Stimulated activated CD8-positive, alpha-beta memory T cell treated with anti-CD3 and anti-CD28 coated beads, Interleukin-2, amount 100 ng/mL, for 48 hours (primary cell): ENCODE data around the gene COL19A1.
"Not testable (repeated sequence)": the region's sequence is repeated elsewhere in the genome, so short reads cannot be mapped to it uniquely, and the experiment has no call there.

ENCODE experiments used
- DNase-seq, 2 donors: peaks; one replicate each; pipeline ENCODE4 v3.0.0-alpha.2; 2020; ENCODE audit warnings: low read depth in 2 of 2

The COL19A1 gene

DNA sequence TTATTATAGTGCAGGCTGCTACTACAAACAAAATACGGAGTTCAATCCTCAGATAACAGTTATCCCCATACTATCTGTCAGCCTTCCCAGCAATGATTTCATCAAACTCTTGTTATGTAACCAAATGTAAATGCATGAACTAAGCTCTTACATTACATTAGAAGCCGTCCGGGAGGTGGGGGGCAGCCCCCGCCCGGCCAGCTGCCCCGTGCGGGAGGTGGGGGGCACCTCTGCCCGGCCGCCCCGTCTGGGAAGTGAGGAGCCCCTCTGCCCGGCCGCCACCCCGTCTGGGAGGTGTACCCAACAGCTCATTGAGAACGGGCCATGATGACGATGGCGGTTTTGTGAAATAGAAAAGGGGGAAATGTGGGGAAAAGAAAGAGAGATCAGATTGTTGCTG, 99.6 kb downstream of the COL19A1 start:
- DNase-seq: not testable (repeated sequence)

DNA sequence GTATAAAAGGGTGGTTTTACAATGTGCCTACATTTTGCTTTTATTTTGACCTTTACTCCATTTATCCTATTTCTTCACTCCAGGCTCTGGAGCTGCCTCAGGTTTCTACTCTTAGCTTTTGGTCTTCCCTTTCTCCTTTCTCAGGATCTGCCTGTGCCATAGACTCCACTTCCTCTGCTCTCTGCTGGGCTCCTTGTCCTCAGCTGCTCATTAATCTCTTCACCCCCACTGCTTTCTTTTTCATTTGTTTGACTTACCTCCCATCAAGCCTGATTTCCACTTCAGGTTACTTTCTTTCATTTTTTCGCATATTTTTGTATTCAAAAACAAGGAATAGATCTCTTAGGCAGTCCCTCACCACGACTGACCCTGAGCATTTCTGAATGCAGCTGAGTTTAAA, 106.8 kb downstream of the COL19A1 start:
- no peak for DNase-seq

DNA sequence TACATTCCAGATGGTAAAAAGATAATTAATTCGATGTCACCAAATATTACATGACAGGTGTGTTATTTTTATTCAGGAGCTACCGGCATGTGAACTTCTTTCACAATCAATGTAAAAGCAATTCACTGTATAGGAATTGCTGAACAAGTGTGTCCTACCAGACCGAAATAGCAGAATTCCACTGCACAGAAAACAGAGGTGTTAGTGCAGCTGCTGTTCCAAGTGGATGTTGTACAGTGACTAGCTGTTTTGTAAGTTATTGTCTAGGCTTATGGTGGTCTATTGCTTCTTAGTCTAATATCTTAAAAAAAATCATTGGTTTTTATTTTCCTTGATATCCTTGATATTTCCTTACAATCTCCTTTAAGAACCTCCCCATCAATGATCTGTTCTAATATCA, 107.4 kb downstream of the COL19A1 start:
- DNase-seq: no peak

DNA sequence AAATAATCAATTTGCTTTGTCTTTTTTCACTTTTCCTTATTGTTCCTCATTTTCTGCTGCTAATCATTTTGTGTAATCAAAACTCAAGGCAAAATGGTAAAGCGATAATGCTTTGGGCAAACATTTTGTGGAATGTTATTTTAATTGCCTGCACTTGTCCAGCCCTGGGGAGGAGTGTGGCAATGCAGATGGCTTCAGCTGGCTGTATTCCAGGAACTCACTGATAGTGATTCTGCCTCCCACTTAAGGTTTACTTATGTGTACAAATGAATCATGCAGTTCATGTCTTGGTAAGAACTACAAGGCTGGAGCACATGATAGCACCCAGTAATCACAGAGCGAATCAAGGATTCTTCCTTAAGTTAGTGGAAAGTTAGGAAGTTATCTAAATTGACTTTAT, 107.8 kb downstream of the COL19A1 start:
- DNase-seq: no peak

- no peak for DNase-seq
Measured at GRCh38 chr6:69976591-69977090, 110.3 kb downstream of the COL19A1 start.

GRCh38 chr6:69980624-69981023, 114.3 kb downstream of the COL19A1 start:
- DNase-seq: no peak

- DNase-seq: no peak
Measured at GRCh38 chr6:69984506-69984905, 118.2 kb downstream of the COL19A1 start.

- DNase-seq: no peak
Measured at GRCh38 chr6:69985180-69985579, 118.8 kb downstream of the COL19A1 start.

DNA sequence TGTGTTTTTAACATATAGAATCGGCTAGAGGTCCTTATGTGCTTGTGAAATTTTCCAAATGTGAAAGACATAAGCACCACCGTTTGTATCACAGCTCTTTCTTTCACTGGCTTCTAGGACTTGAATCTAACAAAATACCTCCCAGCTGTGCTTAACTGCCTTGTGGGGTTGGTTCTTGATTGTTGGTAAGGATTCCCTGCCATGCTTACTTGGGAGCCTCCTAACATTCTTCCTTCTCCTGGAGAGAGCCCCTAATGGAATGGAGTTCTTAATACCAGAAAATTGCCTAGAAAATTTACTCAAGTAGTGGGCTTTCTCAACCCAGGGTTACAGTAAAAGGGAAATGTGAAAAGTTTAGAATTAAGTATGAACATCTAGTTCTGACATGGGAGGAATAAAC, 121.2 kb downstream of the COL19A1 start:
- DNase-seq: no peak

GRCh38 chr6:69988458-69989126, 122.2 kb downstream of the COL19A1 start:
- DNase-seq: no peak

DNA sequence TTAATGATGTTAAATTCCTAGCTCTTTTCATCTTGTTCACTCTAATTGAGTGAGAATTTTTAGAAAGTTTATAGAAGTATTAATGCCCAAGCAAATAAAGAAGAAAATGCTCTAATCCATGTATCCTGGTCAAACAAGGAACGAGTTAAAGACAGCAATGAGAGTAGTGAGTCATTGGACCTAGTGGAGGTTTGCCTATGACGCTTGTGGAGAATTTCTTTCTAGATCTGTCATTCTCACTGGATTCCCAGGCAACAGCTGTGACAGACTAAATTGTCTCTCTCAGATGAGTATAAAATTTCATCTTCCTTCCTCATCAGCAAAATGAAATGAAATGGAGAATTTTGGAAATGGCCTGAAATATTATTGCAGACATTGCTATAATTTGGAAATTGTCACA, 127.9 kb downstream of the COL19A1 start:
- DNase-seq: no peak

DNA sequence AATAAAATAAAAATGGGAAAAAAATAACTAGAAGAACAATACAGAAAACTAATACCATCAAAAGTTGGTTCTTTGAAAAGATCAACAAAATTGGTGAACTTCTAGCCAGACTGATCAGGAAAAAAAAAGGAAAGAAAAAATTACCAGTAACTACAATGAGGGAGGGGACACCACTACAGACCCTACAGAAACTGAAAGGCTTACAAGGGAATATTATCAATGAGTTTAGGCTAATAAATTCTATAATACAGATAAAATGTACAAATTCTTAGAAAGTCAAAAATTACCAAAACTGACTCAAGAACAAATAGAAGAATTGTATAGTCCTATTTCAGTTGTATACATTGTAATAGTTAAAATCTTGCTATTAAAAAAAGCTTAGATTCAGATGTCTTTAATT, 141.8 kb downstream of the COL19A1 start:
- DNase-seq: no peak

DNA sequence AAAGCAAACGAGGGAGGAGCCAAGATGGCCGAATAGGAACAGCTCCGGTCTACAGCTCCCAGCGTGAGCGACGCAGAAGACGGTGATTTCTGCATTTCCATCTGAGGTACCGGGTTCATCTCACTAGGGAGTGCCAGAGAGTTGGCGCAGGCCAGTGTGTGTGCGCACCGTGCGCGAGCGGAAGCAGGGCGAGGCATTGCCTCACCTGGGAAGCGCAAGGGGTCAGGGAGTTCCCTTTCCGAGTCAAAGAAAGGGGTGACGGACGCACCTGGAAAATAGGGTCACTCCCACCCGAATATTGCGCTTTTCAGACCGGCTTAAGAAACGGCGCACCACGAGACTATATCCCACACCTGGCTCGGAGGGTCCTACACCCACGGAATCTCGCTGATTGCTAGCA, 144.0 kb downstream of the COL19A1 start:
- DNase-seq: not testable (repeated sequence)

DNA sequence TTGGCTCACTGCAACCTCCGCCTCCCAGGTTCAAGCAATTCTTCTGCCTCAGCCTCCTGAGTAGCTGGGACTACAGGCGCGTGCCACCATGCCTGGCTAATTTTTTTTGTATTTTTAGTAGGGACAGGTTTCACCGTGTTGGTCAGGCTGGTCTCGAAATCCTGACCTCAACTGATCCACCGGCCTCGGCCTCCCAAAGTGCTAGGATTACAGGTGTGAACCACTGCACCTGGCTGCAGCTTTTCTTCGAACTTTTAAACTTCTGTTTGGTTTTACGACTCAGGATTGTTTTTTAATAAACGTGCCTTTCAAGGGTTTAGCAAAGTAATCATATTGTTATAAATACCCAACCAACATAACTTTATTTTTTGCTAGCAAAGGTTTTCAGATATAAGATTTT, 156.8 kb downstream of the COL19A1 start:
- DNase-seq: not testable (repeated sequence)

DNA sequence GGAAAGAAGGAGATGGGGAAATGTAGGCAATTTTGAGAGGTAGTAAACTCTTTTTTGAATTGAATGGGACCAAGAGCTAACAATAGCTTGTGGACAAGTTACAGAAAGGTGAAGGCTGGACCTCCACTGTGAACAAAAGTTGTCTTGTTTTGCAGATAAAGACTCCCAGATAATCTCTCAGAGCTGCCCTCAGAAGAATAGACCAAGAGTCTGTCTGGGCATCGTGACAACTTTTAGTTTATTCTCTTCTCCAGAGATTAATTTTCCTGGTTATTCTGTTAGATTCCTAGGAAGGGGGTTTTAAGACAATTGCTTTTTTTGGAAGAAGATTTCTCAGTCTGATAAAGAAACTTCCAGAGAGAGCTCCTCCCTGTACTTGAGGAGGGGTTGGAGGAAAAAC, 161.9 kb downstream of the COL19A1 start:
- no peak for DNase-seq

- no peak for DNase-seq
Measured at GRCh38 chr6:70028926-70029325, 162.6 kb downstream of the COL19A1 start.

- no peak for DNase-seq
Measured at GRCh38 chr6:70033781-70034180, 167.4 kb downstream of the COL19A1 start.

GRCh38 chr6:70037445-70037844, 171.1 kb downstream of the COL19A1 start:
- DNase-seq: no peak

GRCh38 chr6:70040766-70041165, 174.4 kb downstream of the COL19A1 start:
- no peak for DNase-seq

DNA sequence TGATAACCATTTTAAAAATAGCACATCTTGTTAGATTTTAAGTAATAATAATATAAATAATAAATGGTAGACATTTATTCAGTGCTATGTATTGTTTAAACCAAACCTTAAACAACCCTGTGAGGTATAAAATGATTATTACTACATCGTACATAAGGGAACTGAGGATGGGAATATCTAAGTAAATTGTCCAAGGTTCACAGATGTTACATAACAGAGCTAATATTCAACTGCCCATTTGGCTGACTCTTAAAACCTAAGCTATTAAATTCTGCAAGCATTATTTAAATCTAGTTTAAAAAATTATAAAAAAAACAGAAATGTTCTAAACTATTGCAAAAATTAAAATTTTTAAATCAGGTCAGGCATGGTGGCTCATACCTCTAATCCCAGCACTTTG, 175.1 kb downstream of the COL19A1 start:
- DNase-seq: no peak

DNA sequence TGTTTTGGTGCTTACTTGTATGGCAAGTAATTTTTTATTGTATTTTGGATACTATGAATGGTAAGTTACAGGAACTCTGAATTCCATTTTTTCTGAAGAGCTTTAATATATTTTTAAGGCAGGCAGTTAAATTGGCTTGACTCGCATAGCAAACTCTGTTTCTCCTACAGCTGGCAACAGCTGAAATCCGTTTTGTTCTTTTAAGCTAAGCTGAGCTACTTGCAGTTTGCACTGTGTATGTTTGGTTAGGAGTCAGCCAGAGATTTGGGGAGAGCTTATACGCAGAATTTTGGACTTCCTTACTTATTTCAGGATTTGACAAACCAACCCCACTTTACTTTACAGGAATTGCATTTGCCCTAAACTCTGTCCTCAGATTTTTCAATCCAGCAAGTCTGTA, 179.1 kb downstream of the COL19A1 start:
- DNase-seq: no peak

- no peak for DNase-seq
Measured at GRCh38 chr6:70051197-70052124, 185.1 kb downstream of the COL19A1 start.
